8988T (cell line): Measurements from ENCODE around the gene HSPA12A.

Source experiments
- DNase-seq: peaks from one replicate; pipeline ENCODE4 v3.0.0; 2011

HSPA12A gene

GRCh38 chr10:116769791-116770190 is 27.4 kb upstream of the HSPA12A start:
- no peak for DNase-seq

- DNase-seq = no peak
Observed at GRCh38 chr10:116769368-116769767, 27.0 kb upstream of the HSPA12A start.

GRCh38 chr10:116768786-116769185 is 26.4 kb upstream of the HSPA12A start:
- DNase-seq = no peak

GRCh38 chr10:116766837-116767634 is 24.7 kb upstream of the HSPA12A start:
- DNase-seq = no peak

- no peak for DNase-seq
Observed at GRCh38 chr10:116766241-116766827, 24.0 kb upstream of the HSPA12A start.

GRCh38 chr10:116765648-116766081 is 23.3 kb upstream of the HSPA12A start:
- DNase-seq = peak; percentile 57

- no peak for DNase-seq
Observed at GRCh38 chr10:116764979-116765378, 22.6 kb upstream of the HSPA12A start.

- DNase-seq = no peak
Observed at GRCh38 chr10:116763440-116763839, 21.1 kb upstream of the HSPA12A start.

GRCh38 chr10:116761883-116762282 is 19.5 kb upstream of the HSPA12A start:
- DNase-seq = no peak

- no peak for DNase-seq
Observed at GRCh38 chr10:116760919-116761318, 18.6 kb upstream of the HSPA12A start.

GRCh38 chr10:116757246-116757645 is 14.9 kb upstream of the HSPA12A start:
- no peak for DNase-seq

GRCh38 chr10:116756277-116756676 is 13.9 kb upstream of the HSPA12A start:
- no peak for DNase-seq

- DNase-seq = no peak
Observed at GRCh38 chr10:116753759-116754158, 11.4 kb upstream of the HSPA12A start.

- no peak for DNase-seq
Observed at GRCh38 chr10:116752969-116753665, 10.8 kb upstream of the HSPA12A start.

- DNase-seq = no peak
Observed at GRCh38 chr10:116752563-116752962, 10.2 kb upstream of the HSPA12A start.

GRCh38 chr10:116748471-116748870 is 6.1 kb upstream of the HSPA12A start:
- no peak for DNase-seq

- no peak for DNase-seq
Observed at GRCh38 chr10:116748041-116748440, 5.7 kb upstream of the HSPA12A start.

GRCh38 chr10:116747325-116747724 is 5.0 kb upstream of the HSPA12A start:
- no peak for DNase-seq

- no peak for DNase-seq
Observed at GRCh38 chr10:116744885-116745284, 2.5 kb upstream of the HSPA12A start.

- DNase-seq = no peak
Observed at GRCh38 chr10:116744163-116744753, 1.9 kb upstream of the HSPA12A start.

- no peak for DNase-seq
Observed at GRCh38 chr10:116743266-116744064, 1.1 kb upstream of the HSPA12A start.
